ENCODE data around the gene TMEM245. TPM values are rescaled to one million over a fixed set of nuclear protein-coding genes. Genes with fewer than 3 reads are reported as not detected.
A peak's percentile ranks its signal among the peaks of the same experiment; 100 is the strongest.

Gene TMEM245
- total RNA-seq, 1 experiment from 2014 or later, result 23.7 TPM

DNA sequence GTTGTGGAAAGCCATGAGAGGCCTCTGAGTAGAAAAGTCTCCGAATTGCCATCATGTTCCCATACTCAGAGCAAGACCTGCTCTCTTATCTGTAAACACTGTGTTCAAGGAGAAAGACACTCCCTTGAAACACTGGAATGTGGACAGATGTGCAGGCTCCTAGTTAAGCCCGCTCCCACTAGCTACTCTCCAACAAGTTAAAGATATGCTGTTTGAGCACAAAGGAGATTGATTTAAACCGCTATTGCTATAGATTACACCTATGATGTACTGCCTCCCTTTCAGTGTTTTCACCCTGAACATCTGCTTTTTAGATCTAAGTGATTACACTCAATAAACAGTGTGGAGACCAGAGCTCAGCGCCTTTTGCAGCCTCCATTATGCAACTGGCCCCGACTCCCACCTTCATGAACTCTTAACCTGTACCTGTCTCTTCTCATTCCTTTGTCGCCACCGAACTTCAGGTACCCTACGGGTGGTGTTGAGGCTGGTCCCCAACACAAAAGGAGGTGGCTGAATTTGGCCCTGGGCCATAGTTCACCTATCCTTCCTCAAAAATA, 47.5 kb downstream of the TMEM245 start:
- Histone ChIP-seq H2AFZ (ENCODE audit: low read length) (no peak overlapping the region), H3K36me3 (ENCODE audit: low read depth, low read length) (peaks cover 21% of the 10 kb centered on the region), H3K4me3 (ENCODE audit: low read length) (no peak overlapping the region), H3F3A (ENCODE audit: low read length, unreplicated experiment) (no peaks in the 10 kb centered on the region), H3K9me3 (ENCODE audit: low read length) (no peaks in the 10 kb centered on the region), H4K20me1 (ENCODE audit: low read length) (no peaks in the 10 kb centered on the region), H3K79me2 (ENCODE audit: low read length) (no peaks in the 10 kb centered on the region), H3K4me2 (ENCODE audit: low read length) (no peak overlapping the region), H3K4me1 (ENCODE audit: insufficient read depth, low read length) (peaks cover 3% of the 10 kb centered on the region), H3K9me2 (replicated peaks; ENCODE audit: low read length) (no peaks in the 10 kb centered on the region), H3K9ac (ENCODE audit: low read length) (no peak overlapping the region), H3K27ac (ENCODE audit: low read length) (no peak overlapping the region), H3K27me3 (ENCODE audit: low read length) (no peaks in the 10 kb centered on the region)
- ChIA-PET POLR2A (ENCODE audit: unreplicated experiment) (no interaction called here), CTCF (no interaction called here)
- ATAC-seq (no peak), DNase-seq (no peak)
- intact Hi-C loops (cut with micrococcal nuclease), result no loop called here
- no TSS peak for BruUV-seq (replicated peaks)
- TF ChIP-seq EZH2 (IDR thresholded peaks at IDR 0.05; ENCODE audit: low read length, unreplicated experiment), result no peak
- no peak for TF ChIP-seq EZH2phosphoT487 (IDR thresholded peaks at IDR 0.05; ENCODE audit: borderline replicate concordance, low read length)
- TF ChIP-seq, protein P1, sequence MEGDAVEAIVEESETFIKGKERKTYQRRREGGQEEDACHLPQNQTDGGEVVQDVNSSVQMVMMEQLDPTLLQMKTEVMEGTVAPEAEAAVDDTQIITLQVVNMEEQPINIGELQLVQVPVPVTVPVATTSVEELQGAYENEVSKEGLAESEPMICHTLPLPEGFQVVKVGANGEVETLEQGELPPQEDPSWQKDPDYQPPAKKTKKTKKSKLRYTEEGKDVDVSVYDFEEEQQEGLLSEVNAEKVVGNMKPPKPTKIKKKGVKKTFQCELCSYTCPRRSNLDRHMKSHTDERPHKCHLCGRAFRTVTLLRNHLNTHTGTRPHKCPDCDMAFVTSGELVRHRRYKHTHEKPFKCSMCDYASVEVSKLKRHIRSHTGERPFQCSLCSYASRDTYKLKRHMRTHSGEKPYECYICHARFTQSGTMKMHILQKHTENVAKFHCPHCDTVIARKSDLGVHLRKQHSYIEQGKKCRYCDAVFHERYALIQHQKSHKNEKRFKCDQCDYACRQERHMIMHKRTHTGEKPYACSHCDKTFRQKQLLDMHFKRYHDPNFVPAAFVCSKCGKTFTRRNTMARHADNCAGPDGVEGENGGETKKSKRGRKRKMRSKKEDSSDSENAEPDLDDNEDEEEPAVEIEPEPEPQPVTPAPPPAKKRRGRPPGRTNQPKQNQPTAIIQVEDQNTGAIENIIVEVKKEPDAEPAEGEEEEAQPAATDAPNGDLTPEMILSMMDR (conservative IDR thresholded peaks at IDR 0.05; ENCODE audit: low read depth, low read length), result no peak

GRCh38 chr9:109068764-109069163, 51.0 kb downstream of the TMEM245 start:
- Histone ChIP-seq H3K4me3 (ENCODE audit: low read length) (no peak overlapping the region), H3K36me3 (ENCODE audit: low read depth, low read length) (peaks cover 27% of the 10 kb centered on the region), H3K27ac (ENCODE audit: low read length) (no peak overlapping the region), H2AFZ (ENCODE audit: low read length) (no peak overlapping the region), H3K4me1 (ENCODE audit: insufficient read depth, low read length) (peaks cover 30% of the 10 kb centered on the region), H3K27me3 (ENCODE audit: low read length) (no peaks in the 10 kb centered on the region), H4K20me1 (ENCODE audit: low read length) (no peaks in the 10 kb centered on the region), H3F3A (ENCODE audit: low read length, unreplicated experiment) (peaks cover 6% of the 10 kb centered on the region), H3K79me2 (ENCODE audit: low read length) (no peaks in the 10 kb centered on the region), H3K9ac (ENCODE audit: low read length) (no peak overlapping the region), H3K9me3 (ENCODE audit: low read length) (no peaks in the 10 kb centered on the region), H3K4me2 (ENCODE audit: low read length) (no peak overlapping the region), H3K9me2 (replicated peaks; ENCODE audit: low read length) (no peaks in the 10 kb centered on the region)
- ChIA-PET CTCF (no interaction called here), POLR2A (ENCODE audit: unreplicated experiment) (no interaction called here)
- DNase-seq (no peak), ATAC-seq (no peak)
- TF ChIP-seq, protein P1 (conservative IDR thresholded peaks at IDR 0.05; ENCODE audit: low read depth, low read length), result no peak
- TF ChIP-seq EZH2 (IDR thresholded peaks at IDR 0.05; ENCODE audit: low read length, unreplicated experiment), result no peak
- TF ChIP-seq EZH2phosphoT487 (IDR thresholded peaks at IDR 0.05; ENCODE audit: borderline replicate concordance, low read length), result no peak
- intact Hi-C loops (cut with micrococcal nuclease), result loop anchor here (10.0 kb wide), 1 partner anchor 46 kb away; the partner anchor contains the start of gene TMEM245
- no TSS peak for BruUV-seq (replicated peaks)

DNA sequence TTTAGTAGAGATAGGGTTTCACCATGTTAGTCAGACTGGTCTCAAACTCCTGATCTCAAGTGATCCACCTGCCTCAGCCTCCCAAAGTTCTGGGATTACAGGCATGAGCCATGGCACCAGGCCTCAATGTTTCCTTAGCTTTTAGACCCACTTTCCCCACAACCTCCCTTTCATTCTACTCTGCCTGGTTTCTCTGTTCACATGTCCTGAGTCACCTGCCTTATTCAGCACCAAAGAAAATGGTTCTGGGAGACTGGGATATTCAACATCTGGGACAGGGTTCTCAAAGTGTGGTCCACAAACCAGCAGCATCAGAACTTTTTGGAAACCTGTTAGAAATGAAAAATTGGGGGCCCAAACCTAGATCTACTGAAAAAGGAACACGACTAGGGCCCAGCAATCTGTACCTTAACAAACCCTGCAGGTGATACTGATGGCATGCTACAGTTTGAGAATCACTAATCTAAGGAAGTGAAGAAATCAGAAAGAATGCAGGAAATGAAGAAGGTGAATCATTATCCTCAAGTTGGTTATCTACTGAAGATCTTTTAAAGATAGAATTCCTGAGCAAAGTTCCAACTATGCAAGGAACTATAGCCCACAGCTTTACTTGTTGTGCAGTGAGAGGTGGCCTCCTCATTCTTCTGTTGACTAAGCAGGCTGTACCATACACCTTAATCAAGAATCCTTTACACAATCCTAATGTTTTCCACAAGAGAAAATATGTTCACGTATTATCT, 54.6 kb downstream of the TMEM245 start:
- intact Hi-C loops (cut with micrococcal nuclease), result loop anchor here (10.0 kb wide), 1 partner anchor 50 kb away; the partner anchor contains the start of gene TMEM245
- CTCF ChIA-PET, result no interaction called here
- H3K4me2 ChIP-seq (ENCODE audit: low read length), result peak overlapping the region; percentile 54
- H4K20me1 ChIP-seq (ENCODE audit: low read length), result no peaks in the 10 kb centered on the region
- no peaks in the 10 kb centered on the region for H3K9me3 ChIP-seq (ENCODE audit: low read length)
- H3F3A ChIP-seq (ENCODE audit: low read length, unreplicated experiment), result peaks cover 6% of the 10 kb centered on the region
- no peak overlapping the region for H3K9ac ChIP-seq (ENCODE audit: low read length)
- DNase-seq, result peak; percentile 83
- peaks cover 29% of the 10 kb centered on the region; the same call in 1 of the 2 replicates for H3K36me3 ChIP-seq (ENCODE audit: low read depth, low read length)
- TF ChIP-seq EZH2 (IDR thresholded peaks at IDR 0.05; ENCODE audit: low read length, unreplicated experiment) (no peak), EZH2phosphoT487 (IDR thresholded peaks at IDR 0.05; ENCODE audit: borderline replicate concordance, low read length) (no peak)
- TF ChIP-seq, protein P1 (conservative IDR thresholded peaks at IDR 0.05; ENCODE audit: low read depth, low read length), result no peak
- POLR2A ChIA-PET (ENCODE audit: unreplicated experiment), result interaction anchor here (0.7 kb wide), 1 partner anchor 60 kb away, joined by 3 read pairs; no protein-coding TSS in a partner anchor
- H3K9me2 ChIP-seq (replicated peaks; ENCODE audit: low read length), result no peaks in the 10 kb centered on the region
- H3K79me2 ChIP-seq (ENCODE audit: low read length), result 0 out of 2 replicates have a peak, but pooled peaks cover 5% of the 10 kb centered on the region
- peak overlapping the region; percentile 69 for H3K27ac ChIP-seq (ENCODE audit: low read length)
- H2AFZ ChIP-seq (ENCODE audit: low read length), result no peak overlapping the region
- ATAC-seq, result peak; percentile 93
- no peak overlapping the region; the same call in 1 of the 2 replicates for H3K4me3 ChIP-seq (ENCODE audit: low read length)
- no TSS peak for BruUV-seq (replicated peaks)
- H3K4me1 ChIP-seq (ENCODE audit: insufficient read depth, low read length), result peaks cover 30% of the 10 kb centered on the region
- no peaks in the 10 kb centered on the region for H3K27me3 ChIP-seq (ENCODE audit: low read length)

All from PC-3 (cell line).